HG03097 (cell line): ENCODE data around the gene FHOD3.

Source experiments
- ATAC-seq: cut with Tn5 transposase; IDR thresholded peaks from one replicate; pipeline ENCODE4 v1.9.1; 2021; ENCODE audit not compliant: unreplicated experiment, low FRiP score

Gene FHOD3

DNA sequence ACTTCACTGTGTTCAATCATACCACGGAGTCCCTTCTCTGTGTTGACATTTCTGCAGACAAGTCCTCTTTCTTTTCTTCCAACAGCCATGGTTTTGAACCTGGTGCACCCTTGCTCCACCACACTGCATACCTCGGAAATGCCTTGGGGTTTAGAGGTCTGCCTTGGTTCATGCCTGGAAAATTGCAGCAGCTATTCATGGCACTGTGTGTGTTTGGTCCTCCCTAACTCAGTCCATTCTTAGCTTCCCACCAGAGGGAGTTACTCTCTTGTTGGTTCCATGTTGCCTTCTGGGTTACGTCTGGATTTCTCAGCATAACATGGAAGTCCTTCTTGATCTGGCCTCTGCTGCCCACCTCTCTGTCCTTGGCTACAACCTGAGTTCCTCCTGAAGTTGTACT, 206.0 kb downstream of the FHOD3 start:
- ATAC-seq: no peak

DNA sequence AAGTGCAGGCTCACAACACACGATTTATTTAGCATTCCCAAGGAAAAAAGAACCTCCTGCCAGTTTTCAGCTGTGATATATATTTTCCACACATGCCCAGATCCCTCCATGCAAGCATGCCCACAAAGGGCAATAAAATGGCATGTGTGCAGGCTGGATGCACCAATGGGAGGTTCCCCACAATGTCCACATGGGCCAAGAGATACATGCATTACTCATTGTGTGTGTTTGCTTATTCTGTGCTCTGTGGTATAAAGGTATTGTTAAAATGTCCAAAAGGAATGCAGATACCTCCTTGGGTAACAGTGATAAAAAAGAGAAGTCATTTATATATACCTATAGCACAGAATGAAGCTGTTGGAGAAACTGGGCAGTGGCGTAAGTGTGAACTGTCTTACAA, 207.4 kb downstream of the FHOD3 start:
- ATAC-seq: no peak

DNA sequence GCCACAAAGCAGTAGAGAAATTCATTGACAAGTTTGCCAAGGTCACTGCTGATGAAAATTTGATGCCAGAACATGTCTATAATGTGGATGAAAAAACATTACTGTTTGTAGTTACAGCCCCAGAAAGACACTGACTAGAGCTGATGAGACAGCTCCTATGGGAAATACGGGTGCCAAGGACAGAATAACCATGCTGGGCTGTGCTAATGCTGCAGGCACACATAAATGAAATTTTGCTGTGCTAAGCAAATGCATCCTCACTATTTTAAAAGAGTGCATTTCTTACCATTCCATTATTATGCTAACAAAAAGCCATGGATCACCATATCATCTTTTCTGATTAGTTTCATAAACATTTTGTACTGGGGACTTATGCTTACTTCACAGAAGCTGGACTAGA, 208.2 kb downstream of the FHOD3 start:
- ATAC-seq: no peak

DNA sequence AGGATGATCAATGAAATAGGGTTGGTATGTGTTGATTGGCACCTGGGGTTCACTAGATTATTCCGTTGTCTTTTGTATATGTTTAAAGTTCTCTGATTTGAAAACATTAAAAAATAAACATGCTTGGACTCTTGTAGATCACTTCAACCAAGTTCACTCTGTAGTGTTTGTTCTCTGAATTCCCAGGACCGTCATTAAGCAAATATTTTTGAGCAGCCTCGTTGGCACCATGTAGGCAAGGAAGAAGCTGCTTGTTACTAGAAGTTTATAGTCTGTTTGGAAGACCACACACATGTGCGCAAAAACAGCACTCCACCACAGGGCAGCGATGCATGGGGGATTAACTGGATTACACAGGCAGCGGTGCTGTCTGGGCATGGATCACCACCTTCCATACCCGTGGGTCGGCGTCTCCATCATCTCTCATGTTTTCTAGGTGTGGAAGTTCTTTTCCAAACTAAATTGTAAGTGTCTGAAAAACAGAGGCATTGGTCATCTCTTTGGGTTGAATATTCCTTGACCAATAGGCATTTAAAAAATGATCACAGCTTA, 212.2 kb downstream of the FHOD3 start:
- ATAC-seq: no peak

DNA sequence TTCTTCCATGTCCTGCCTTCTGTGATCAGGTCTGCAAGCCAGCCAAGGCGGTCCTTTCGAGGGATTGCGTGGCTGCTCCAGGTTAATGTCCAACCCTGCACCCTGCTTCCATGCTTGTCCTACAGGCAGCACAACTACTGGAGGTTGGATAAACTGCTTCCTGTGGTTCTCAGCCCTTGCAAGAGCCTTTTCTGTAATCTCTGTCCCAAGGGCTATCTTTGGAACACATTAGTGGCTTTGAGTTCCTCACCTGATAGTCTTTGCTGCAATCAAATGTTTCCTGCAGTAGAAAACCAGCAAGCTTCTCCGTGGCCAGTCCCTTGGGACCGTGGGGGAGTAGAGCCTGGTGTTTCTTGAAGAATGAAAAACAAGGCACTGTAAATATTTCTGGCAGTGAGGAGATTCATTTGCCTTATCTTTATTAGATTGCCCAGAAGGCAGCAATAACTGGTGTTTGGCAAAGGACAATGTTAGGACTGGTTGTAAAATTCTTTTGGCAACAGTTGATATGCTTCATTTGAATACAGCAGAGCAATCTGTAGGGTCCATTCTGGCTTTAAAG, 214.4 kb downstream of the FHOD3 start:
- no peak for ATAC-seq

DNA sequence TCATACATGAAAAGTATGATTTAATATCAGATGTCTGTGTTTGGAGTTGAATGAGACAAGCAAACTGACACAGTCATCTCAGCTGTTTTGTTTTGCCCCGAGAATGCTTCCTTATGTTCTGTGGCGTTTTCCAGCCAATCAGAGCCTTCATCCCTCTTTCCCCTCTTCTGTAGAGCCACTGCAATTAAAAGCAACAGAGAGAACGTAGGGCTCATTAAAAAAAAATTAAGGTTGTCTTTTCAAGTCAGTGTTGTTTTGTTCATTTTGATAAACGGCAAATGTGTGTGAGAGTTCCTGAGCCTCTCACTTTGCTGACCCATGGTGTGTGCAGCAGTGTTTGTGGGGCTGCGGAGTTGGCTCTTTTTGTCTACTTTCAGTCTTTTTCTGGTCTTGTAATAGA, 216.0 kb downstream of the FHOD3 start:
- no peak for ATAC-seq

DNA sequence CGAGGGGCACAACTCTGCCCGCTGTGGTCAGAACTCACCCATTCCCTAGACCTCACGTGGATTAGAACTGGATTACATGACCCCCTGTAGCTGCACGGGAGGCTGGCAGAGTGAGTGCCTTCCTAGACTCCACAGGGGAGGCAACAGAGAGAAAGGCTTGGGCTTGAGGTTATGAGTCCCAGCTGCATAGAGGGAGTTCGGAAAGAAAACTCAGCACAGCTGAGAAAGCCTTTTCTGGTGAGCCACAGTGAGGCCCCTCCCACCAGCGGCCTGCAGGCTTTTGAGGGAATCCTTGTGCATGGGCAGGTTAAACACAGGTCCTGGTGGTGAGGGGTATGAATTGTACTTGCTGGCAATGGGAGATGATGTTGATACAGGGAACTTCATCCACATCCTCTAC, 217.3 kb downstream of the FHOD3 start:
- ATAC-seq: no peak

DNA sequence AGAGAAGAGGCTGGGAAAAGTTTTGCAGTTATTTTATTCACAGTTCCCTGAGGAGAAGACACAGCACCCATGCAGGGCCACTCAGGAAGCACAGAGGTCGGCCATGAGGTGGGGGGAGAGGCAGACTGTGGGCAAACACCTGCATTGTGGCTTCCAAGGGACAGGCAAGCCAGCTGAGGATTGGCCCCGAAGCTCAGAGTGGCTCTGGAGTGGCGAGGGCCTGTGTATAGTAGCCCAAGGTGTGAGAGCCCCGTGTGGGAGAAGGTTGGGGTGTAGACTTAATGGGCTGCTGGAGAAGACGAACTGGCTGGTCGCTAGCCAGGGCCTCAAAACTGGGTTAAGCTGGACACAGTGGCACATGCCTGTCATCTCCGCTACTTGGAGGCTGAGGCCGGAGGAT, 218.7 kb downstream of the FHOD3 start:
- no peak for ATAC-seq

DNA sequence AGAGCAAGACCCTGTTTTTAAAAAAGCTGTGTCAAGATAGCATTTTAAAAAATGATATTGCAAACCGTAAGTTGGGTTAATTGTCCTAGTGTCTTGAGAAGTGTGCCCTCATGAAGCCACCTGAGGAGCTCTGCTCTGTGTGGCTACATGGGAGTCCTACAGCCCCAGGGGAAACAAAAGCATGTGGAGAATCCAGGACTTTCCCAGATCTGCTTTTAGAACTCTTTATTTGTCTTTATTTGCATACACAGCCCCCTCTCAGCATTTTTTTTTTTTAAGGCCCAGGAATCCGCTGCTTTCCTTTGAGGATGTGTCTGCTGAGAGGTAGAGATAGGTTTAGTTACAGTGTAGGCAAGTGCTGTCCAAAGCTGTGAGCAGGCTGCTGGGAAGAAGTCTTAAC, 219.2 kb downstream of the FHOD3 start:
- no peak for ATAC-seq

DNA sequence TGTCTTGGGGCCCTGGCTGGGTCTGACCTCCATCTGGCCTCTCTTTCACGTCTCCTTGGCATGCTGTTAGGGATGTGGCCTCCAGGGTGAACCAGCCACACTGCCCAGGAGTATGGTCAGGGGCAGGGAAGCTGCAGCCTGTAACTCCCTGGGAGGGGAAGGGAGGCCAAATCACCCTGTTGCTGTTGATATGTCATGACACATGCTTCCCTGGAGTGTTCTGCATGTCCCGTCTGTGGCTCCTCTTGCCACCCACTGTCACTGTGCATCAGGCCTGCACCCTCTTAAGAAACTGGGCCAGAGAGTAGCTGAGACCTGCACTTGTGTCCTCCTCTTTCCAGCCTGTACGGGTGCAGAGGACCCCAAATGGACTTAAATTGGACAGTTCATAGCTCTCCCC, 221.3 kb downstream of the FHOD3 start:
- no peak for ATAC-seq

DNA sequence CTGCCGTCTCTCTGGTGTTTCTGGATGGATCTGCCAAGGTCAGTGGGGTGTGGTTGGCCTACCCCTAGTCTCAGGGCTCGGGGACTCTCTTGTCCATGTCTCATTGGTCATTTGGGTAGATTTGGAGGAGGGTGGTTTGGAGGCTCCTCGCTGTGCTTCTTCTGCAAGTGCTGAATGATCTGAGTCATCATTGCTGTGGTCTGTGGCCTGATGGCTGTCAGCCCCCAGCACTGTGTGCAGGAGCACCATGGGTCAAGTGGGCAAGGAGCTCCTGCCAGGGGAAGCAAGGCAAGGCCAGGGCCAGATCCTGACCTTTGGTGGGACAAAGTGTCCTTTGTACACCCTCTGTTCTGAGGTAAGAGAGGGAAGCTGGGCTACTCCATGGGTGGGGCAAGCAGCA, 221.8 kb downstream of the FHOD3 start:
- no peak for ATAC-seq

DNA sequence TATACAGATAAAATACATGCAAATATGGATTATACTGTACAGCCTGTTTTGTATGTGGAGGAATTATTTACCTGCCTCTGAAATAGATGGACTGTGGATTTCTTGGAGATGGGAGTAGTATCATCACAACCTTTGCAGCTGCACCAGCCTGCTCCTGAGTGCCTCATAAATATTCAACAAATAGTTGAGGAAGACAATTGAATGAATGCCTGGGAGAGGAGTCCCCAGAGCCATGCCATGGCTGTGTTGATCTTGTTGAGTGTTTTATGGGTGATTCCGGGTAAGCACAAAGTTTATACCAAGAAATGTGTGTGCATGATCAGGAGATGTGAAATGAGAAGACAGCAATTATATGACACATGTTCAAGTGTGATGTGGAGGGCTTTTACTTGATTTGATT, 225.0 kb downstream of the FHOD3 start:
- ATAC-seq: no peak

DNA sequence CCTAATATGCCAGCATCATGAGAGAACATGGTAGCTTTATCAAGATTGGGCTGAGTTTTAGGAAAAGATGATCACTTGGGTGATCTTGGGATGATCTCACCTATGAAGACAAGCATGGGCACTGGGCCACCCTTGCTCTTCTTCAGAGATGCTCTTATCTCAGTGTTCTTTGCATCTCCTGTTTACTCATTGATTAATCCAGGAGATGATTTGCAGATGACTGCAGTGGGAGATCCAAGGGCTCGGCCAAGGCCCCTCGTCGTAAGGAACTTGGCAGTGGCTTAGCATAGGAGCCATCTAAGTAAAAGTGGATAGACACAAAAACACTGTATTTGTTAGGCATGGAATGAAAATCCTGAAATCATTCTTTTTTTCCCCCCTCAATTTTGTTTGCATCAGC, 228.4 kb downstream of the FHOD3 start:
- no peak for ATAC-seq

DNA sequence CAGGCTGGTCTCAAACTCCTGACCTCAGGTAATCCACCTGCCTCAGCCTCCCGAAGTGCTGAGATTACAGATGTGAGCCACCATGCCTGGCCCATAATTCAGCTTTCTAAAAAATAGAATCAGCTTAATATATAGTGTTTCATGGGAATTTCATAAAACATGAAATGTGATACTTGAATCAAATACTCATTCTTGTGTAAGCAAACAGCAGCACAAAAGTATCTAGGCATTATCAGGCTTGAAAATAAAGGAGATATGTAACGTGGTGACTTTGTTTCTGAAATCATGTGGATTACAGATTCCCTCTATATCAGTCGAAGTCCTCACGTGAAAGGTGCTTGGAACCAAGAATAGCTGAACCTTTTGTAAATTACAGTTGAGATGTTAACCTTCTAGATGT, 229.1 kb downstream of the FHOD3 start:
- no peak for ATAC-seq

DNA sequence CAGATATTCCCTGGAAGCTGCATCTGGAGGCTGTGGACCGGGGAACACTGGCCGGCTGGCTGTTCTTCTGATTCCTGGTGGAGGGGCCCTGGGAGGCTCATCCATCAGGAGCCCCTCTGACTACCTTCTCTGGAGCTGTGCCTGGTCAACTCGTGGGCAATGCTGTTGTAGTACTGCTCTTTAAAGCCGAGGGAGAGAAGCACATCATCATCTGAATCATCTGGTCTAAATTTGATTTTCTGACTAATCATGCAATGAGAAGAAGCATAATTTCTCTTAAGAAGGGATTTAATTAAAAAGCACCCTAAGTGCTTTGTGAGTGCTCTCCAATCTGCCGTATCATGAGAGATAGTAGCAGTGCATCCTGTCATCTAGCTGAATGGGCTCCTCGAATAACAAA, 229.5 kb downstream of the FHOD3 start:
- no peak for ATAC-seq

DNA sequence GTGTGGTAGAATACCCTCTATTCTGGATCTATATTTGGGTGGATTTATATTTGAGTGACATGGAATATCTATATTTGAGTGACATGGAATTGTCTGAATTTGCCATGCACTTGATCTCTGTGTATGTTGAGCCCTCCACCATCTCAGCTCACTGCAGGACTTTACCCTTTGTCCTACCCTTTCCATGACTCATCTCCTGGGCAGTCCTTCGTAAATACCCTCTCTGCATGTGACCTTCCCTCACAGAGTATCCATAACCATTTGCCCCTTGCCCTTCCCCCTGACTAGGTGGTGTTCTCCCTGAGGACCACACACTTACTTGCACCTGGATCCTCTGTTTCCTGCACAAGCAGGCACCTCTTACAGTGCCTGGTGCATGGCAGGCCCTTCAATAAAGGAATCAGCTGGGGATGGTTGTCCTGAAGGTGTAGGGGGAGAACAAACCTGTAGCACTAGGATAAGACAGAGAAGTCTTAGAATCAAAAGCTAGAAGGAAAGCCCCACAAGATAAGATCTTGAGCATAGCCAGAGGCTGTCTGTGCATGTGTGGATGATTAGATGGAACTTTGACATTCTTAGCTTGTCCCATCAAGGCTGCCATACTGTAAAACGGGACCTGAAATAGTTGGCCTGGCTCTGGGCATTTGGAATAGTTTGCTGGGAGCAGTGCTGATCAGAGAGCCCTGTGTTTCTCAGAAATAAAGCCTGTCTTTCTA, 230.4 kb downstream of the FHOD3 start:
- no peak for ATAC-seq

DNA sequence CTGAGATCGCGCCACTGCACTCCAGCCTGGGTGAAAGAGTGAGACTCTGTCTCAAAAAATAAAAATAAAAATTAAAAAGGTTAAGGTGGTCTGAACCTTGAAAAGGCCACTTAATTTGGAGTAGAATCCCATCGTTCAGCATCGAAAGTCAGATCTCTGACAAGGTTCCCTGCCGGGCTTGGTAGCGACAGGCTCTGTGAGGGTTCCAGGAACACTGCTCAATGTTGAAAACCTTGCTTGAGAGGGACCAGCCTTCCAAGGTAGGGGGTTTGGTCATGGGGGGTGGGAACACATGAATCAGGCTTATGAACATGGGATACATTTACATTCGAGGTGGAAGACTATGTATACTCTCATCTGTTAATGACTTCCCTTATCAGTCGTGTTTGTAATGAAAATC, 232.2 kb downstream of the FHOD3 start:
- ATAC-seq: no peak

DNA sequence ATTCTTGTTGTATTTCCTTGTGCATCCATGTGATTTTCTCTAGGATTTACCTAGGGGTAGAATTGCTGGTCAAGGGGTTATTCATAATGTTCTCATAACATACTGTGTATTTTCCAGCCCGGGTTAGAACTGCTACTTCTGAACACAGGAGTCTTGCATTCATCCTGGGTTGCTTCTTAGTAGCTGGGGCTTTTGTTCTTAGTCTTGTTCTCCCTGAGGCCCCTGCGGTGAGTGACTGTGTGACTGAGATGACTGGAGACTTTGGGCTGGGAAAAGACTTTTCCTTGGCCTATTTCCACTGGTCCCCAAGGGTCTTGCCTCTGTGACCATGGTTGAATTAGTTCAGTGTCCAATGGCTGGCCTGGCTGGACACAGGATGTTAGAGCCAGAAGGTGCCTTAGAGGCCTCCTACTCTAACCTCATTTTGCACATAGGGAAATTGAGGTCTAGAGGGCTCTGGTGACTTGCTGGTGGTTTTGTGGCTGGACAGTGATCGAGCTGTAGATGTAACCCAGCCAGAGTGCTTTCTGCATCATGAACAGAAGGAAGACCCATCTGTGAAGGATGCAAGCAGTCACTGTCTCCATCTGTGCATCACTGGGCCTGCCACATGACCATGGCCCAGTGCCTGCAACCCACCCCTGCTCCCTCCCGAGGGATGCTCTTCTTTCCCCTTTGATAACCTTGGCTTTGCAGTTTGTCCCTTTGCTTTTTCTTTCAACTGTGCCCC, 233.3 kb downstream of the FHOD3 start:
- ATAC-seq: no peak

DNA sequence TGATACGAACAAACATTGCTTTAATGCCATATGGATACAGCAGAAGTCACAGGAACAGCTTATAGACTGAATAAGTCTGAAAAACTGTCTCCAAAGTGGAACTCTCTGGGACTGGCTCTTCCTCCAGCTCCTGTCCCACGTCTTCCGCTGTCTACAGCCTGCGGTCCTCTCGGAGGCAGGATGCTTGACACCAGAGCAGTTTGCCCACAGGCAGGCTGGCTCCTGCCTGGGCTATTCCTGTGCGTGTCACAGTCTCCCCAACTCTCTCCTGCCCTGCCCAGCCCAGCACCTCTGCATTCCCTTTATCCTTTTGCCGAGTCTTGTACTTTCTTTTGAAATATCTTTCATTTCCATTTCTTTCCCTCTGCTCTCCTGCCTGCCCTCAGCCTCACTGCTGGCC, 234.1 kb downstream of the FHOD3 start:
- no peak for ATAC-seq

DNA sequence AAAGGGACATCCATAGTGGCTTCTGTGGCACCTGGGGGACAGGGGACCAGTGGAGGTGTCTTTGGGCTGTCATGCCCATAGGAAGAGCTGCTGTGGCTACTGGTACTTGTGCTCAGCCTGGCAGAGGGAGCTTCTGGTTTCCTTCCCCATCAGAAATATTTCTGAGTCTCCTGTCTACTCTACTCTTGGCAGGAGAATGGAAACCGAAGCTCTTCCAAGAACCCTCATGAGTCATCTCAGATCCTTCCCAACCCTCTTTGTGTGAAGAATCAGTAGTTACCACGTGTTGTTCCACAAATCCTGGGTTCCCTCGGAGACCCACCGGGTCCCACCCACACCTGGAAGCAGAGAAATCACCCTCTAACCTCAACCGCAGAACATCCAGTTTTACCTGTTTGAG, 234.9 kb downstream of the FHOD3 start:
- no peak for ATAC-seq

DNA sequence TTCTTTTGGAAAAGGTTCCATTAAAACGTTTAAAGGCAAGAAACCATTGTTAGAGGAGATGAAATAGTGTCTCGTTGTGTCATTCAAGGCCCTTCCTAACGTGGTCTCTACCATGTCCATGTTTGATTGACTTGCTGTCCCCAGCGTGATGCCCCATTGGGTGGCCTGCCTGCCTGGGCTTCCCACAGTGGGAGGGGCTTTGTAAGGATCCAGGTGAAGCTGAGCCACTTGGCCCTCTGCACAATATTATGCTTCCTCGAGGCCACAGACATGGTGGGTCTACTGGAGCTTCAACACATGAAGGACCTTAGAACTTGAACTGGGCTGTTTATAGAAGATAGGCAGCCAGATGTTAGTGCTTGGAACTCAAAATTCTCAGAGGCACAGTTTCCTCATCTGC, 235.3 kb downstream of the FHOD3 start:
- no peak for ATAC-seq
